PC-9 (cell line): ENCODE results near the gene CYBC1. TPM values are rescaled to one million over a fixed set of nuclear protein-coding genes. Genes with fewer than 3 reads are reported as not detected.

Experiments used
- BruUV-seq: library from RNA; stranded (reverse); fragments of 400-500 nt; replicated peaks from 2 replicates; lab custom pipeline; 2021; lab: Mats Ljungman, UMichigan
- CTCF ChIA-PET: fragments of 300-600 bp; sonication (Branson Sonifier 250); formaldehyde crosslinking; loops from one replicate; lab custom pipeline; 2022; ENCODE audit warnings: antibody characterized with exemption; lab: Charles Lee
- POLR2A ChIA-PET: fragments of 300-600 bp; sonication (Branson Sonifier 250); formaldehyde crosslinking; loops from one replicate; lab custom pipeline; 2022; ENCODE audit warnings: antibody characterized with exemption; ENCODE audit not compliant: unreplicated experiment; lab: Charles Lee
- DNase-seq, 2 experiments: peaks; one replicate each; pipeline versions ENCODE4 v3.0.0 to v3.0.0-alpha.2; 2015 to 2022; ENCODE audit warnings: mixed read lengths in 1 of 2
- H2AFZ ChIP-seq: fragments of 200-600 bp; sonication (generic); 2 replicates; pipeline ENCODE4 v1.8.1; 2017; ENCODE audit warnings: antibody characterized with exemption
- H3F3A ChIP-seq: fragments of 200-600 bp; sonication (generic); 2 replicates; pipeline ENCODE4 v1.8.1; 2017; ENCODE audit warnings: antibody characterized with exemption, mild to moderate bottlenecking, low read depth; ENCODE audit not compliant: insufficient read depth
- H3K27ac ChIP-seq: fragments of 200-600 bp; sonication (generic); 2 replicates; pipeline ENCODE4 v1.6.1; 2016; ENCODE audit warnings: mixed run types
- H3K27me3 ChIP-seq: fragments of 200-600 bp; sonication (generic); 2 replicates; pipeline ENCODE4 v1.6.1; 2016; ENCODE audit warnings: low read depth, mixed run types; ENCODE audit not compliant: insufficient read depth
- H3K36me3 ChIP-seq: fragments of 200-600 bp; sonication (generic); 2 replicates; pipeline ENCODE4 v1.6.1; 2016; ENCODE audit warnings: low read depth, mixed run types
- H3K4me1 ChIP-seq: fragments of 200-600 bp; sonication (generic); replicated peaks from 2 replicates; pipeline ENCODE4 v1.6.1; 2016; ENCODE audit warnings: mixed run types; ENCODE audit not compliant: insufficient read depth
- H3K4me2 ChIP-seq: fragments of 200-600 bp; sonication (generic); 2 replicates; pipeline ENCODE4 v1.6.1; 2017; ENCODE audit warnings: mixed run types
- H3K4me3 ChIP-seq: fragments of 200-600 bp; sonication (generic); 2 replicates; pipeline ENCODE4 v1.6.1; 2016; ENCODE audit warnings: mixed run types
- H3K79me2 ChIP-seq: fragments of 200-600 bp; sonication (generic); 2 replicates; pipeline ENCODE4 v1.6.1; 2017; ENCODE audit warnings: low read depth, mixed run types
- H3K9me2 ChIP-seq: fragments of 200-600 bp; sonication (generic); 2 replicates; pipeline ENCODE4 v1.8.1; 2017; ENCODE audit warnings: mild to moderate bottlenecking; ENCODE audit not compliant: insufficient read depth
- H3K9me3 ChIP-seq: fragments of 200-600 bp; sonication (generic); 2 replicates; pipeline ENCODE4 v1.8.1; 2016; ENCODE audit warnings: low read depth; ENCODE audit not compliant: insufficient read depth
- H4K20me1 ChIP-seq: fragments of 200-600 bp; sonication (generic); 2 replicates; pipeline ENCODE4 v1.8.1; 2017; ENCODE audit not compliant: insufficient read depth
- EZH2 ChIP-seq: fragments of 200-600 bp; sonication (generic); IDR thresholded peaks from 2 replicates; pipeline ENCODE4 v1.8.0; 2017; ENCODE audit warnings: antibody characterized with exemption, low read depth
- intact Hi-C: fragments of 100-400 bp; cut with micrococcal nuclease; formaldehyde crosslinking; loops from one replicate; pipeline ENCODE4 v1.10.0; 2022; ENCODE audit not compliant: unreplicated experiment
- total RNA-seq: library from RNA; stranded (reverse); gene quantifications from 2 replicates; pipeline ENCODE4 v1.2.3, GENCODE V29; 2021
- TF ChIP-seq, protein P1 (sequence below): fragments of 200-600 bp; sonication (generic); conservative IDR thresholded peaks from 2 replicates; pipeline ENCODE4 v1.6.1; 2017; ENCODE audit warnings: mixed run types, antibody characterized with exemption, mild to moderate bottlenecking, moderate library complexity

Gene CYBC1
- total RNA-seq, 1 experiment from 2014 or later = 78.4 TPM

DNA sequence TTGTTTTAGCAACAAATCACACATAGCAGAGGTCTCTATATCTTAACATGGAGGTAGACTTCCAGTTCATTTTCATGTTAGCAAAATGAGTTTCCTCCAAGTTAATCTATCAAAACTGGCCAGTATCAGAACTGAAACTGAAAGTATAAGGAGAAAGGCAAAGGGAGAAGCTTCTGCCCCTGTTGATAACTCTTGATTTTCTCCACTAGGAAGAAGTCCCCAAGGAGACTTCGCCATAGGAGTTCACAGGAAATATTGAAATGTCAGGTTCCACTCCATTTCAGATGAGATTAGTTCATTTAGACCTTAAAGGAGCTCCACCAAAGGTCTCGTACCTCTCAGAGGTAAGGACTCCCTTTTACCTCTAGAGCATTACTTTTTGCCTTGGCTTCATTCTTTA is 31.0 kb downstream of the CYBC1 start:
- BruUV-seq = no TSS peak
- Histone ChIP-seq H4K20me1 (peaks cover 8% of the 10 kb centered on the region), H2AFZ (0 out of 2 replicates have a peak overlapping the region, but pooled peaks have one; percentile 81), H3K36me3 (0 out of 2 replicates have a peak, but pooled peaks cover 3% of the 10 kb centered on the region), H3K9me2 (no peaks in the 10 kb centered on the region), H3K4me2 (peak overlapping the region; percentile 90), H3K27ac (no peak overlapping the region), H3K27me3 (no peaks in the 10 kb centered on the region), H3K4me1 (peaks cover 9% of the 10 kb centered on the region), H3F3A (no peaks in the 10 kb centered on the region), H3K79me2 (0 out of 2 replicates have a peak, but pooled peaks cover 3% of the 10 kb centered on the region), H3K9me3 (no peaks in the 10 kb centered on the region), H3K4me3 (peak overlapping the region; percentile 81)
- intact Hi-C loops = loop anchor here (5.0 kb wide), 1 partner anchor 133 kb away; no protein-coding TSS in a partner anchor
- ChIA-PET POLR2A (interaction anchor here (0.5 to 0.6 kb wide), 3 partner anchors 109 to 389 kb away, joined by 3 to 8 read pairs (median 3); no protein-coding TSS in a partner anchor), CTCF (no interaction called here)
- DNase-seq = no peak
- no peak for TF ChIP-seq EZH2
- TF ChIP-seq, protein P1, sequence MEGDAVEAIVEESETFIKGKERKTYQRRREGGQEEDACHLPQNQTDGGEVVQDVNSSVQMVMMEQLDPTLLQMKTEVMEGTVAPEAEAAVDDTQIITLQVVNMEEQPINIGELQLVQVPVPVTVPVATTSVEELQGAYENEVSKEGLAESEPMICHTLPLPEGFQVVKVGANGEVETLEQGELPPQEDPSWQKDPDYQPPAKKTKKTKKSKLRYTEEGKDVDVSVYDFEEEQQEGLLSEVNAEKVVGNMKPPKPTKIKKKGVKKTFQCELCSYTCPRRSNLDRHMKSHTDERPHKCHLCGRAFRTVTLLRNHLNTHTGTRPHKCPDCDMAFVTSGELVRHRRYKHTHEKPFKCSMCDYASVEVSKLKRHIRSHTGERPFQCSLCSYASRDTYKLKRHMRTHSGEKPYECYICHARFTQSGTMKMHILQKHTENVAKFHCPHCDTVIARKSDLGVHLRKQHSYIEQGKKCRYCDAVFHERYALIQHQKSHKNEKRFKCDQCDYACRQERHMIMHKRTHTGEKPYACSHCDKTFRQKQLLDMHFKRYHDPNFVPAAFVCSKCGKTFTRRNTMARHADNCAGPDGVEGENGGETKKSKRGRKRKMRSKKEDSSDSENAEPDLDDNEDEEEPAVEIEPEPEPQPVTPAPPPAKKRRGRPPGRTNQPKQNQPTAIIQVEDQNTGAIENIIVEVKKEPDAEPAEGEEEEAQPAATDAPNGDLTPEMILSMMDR = no peak

DNA sequence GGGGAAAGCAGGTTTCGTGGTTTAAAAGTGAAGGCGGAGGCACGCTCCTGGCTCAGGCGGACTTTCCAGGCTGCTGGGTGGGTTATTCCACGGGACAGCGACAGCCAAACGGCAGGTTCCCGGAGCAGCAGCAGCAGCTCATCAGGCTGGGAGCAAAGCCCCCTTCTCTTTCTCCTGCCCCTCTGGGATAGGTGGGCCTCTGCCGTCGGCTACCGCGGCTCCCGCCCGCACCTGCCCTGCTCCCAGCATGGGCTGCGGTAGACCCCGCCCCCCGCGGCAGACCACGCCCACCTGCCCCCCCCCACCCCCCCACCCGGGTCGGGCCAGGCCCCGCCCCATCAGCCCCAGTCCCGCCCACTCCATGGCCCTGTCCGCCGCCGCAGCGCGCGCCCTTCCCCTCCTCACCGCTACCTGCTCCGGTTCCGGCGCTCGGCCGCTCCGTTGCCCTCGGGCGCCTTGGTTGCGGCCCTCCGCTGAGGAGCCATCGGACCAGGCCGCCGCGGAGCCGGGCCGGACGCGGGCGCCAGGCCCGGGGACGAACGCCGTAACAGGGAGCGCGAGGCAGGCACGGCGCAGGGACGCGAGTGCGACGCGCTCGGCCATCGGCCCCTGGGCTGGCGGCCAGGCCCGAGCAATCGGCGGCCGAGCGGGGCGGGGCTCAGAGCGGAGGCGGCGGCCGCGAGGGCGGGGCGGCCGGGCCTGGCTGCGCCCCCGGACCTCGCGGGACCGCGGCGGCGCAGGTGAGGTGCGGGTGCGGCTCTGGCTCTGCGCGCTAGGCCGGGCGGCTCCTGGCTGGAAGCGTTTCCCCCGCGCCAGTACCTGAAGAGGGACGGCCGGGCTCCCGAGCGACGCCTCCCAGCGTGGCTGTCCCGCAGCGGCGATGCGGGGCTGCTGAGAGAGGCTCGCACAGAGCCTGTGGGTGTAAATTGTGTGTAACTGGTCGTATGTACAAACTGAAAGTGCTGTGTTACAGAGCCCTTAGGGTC is 32.3 kb downstream of the CYBC1 start, which contains the start of the genes HEXD and OGFOD3:
HEXD (plus strand) TSS at position 347 of the 986 bp plus-strand sequence. CDS start 1,453 bp downstream, outside the sequence.
OGFOD3 (minus strand) TSS at position 586 of the 986 bp plus-strand sequence; CDS start at position 485, 101 bp downstream.
- H3K9me3 ChIP-seq = no peaks in the 10 kb centered on the region
- 0 out of 2 replicates have a peak, but pooled peaks cover 3% of the 10 kb centered on the region for H3K36me3 ChIP-seq
- H3K79me2 ChIP-seq = 0 out of 2 replicates have a peak, but pooled peaks cover 3% of the 10 kb centered on the region
- H3K4me2 ChIP-seq = peak within 1 kb of the TSS; percentile 98
- intact Hi-C loops = loop anchor here (5.0 kb wide), 1 partner anchor 134 kb away; no protein-coding TSS in a partner anchor
- peaks cover 9% of the 10 kb centered on the region for H4K20me1 ChIP-seq
- ChIA-PET POLR2A (interaction anchor here (0.7 kb wide), 1 partner anchor 84 kb away, joined by 6 read pairs; the partner anchor contains the start of gene SECTM1), CTCF (interaction anchor here (0.6 to 0.7 kb wide), 2 partner anchors 54 to 458 kb away, joined by 3 to 4 read pairs; no protein-coding TSS in a partner anchor)
- peaks cover 9% of the 10 kb centered on the region for H3K4me1 ChIP-seq
- peak; percentile 56 to 91 for DNase-seq
- no peak within 1 kb of the TSS for H3K27ac ChIP-seq
- no peaks in the 10 kb centered on the region for H3F3A ChIP-seq
- TF ChIP-seq, protein P1 = no peak
- TF ChIP-seq EZH2 = no peak
- peak within 1 kb of the TSS; percentile 81 for H2AFZ ChIP-seq
- no peaks in the 10 kb centered on the region for H3K9me2 ChIP-seq
- peak within 1 kb of the TSS; percentile 81 for H3K4me3 ChIP-seq
- BruUV-seq = no TSS peak
- no peaks in the 10 kb centered on the region for H3K27me3 ChIP-seq

DNA sequence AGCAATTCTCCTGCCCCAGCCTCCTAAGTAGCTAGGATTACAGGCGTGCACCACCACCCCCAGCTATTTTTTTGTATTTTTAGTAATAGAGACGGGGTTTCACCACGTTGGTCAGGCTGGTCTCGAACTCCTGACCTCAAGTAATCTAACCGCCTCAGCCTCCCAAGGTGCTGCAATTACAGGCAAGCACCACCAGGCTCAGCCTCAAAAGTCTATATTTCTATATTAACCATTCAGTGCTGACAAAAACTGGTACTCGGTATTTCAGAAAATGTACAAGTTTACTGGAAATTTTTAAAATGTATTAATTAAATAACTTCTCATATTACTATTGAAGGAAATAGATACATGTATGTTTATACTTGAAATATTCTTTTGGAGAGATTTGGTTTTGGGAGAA is 33.8 kb downstream of the CYBC1 start:
- POLR2A ChIA-PET = no interaction called here
- 0 out of 2 replicates have a peak, but pooled peaks cover 3% of the 10 kb centered on the region for H3K36me3 ChIP-seq
- intact Hi-C loops = loop anchor here (5.0 kb wide), 1 partner anchor 136 kb away; no protein-coding TSS in a partner anchor

More for the DNA sequence above, 33.8 kb downstream of the CYBC1 start:
- Histone ChIP-seq H3K9me3 (no peaks in the 10 kb centered on the region), H3K4me2 (no peak overlapping the region), H3K4me1 (peaks cover 9% of the 10 kb centered on the region), H4K20me1 (peaks cover 9% of the 10 kb centered on the region), H3K27me3 (no peaks in the 10 kb centered on the region), H3F3A (no peaks in the 10 kb centered on the region), H3K4me3 (no peak overlapping the region), H3K79me2 (0 out of 2 replicates have a peak, but pooled peaks cover 3% of the 10 kb centered on the region), H3K27ac (no peak overlapping the region), H3K9me2 (no peaks in the 10 kb centered on the region), H2AFZ (no peak overlapping the region)
- no peak for TF ChIP-seq EZH2
- TF ChIP-seq, protein P1 = peak; percentile 26; the same call in 1 of the 2 replicates
- CTCF ChIA-PET = no interaction called here
- DNase-seq = no peak
- no TSS peak for BruUV-seq
